CD8-positive, alpha-beta memory T cell (primary cell): ENCODE data around the gene CTIF. TPM values are rescaled to one million over a fixed set of nuclear protein-coding genes. Genes with fewer than 3 reads are reported as not detected.
A peak's percentile ranks its signal among the peaks of the same experiment; 100 is the strongest.

Experiments used
- CTCF ChIA-PET: fragments of 350-600 bp; sonication (Branson Sonifier 250); formaldehyde crosslinking; loops from one replicate; lab custom pipeline; 2021; ENCODE audit warnings: antibody characterized with exemption; lab: Charles Lee
- POLR2A ChIA-PET: fragments of 350-600 bp; sonication (Branson Sonifier 250); formaldehyde crosslinking; loops from one replicate; lab custom pipeline; 2021; ENCODE audit warnings: antibody characterized with exemption; lab: Charles Lee
- DNase-seq, 5 donors: peaks; one replicate each; pipeline versions ENCODE4 v3.0.0 to v3.0.0-alpha.2; 2020 to 2022; ENCODE audit warnings: mixed read lengths in 1 of 5
- H3K27ac ChIP-seq: one replicate; pipeline ENCODE4 v1.7.0; 2013; ENCODE audit warnings: low read depth, mild to moderate bottlenecking, low read length, moderate library complexity
- H3K27me3 ChIP-seq: 2 replicates; pipeline ENCODE4 v1.7.0; 2013; ENCODE audit warnings: low read length, mild to moderate bottlenecking; ENCODE audit not compliant: insufficient read depth, poor library complexity, severe bottlenecking
- H3K36me3 ChIP-seq: 2 replicates; pipeline ENCODE4 v1.7.0; 2013; ENCODE audit warnings: mild to moderate bottlenecking, low read length, moderate library complexity; ENCODE audit not compliant: insufficient read depth
- H3K4me1 ChIP-seq: 2 replicates; pipeline ENCODE4 v1.7.0; 2013; ENCODE audit warnings: mild to moderate bottlenecking, low read length, moderate library complexity; ENCODE audit not compliant: insufficient read depth
- H3K4me3 ChIP-seq: 2 replicates; pipeline ENCODE4 v1.7.0; 2013; ENCODE audit warnings: mild to moderate bottlenecking, low read length
- H3K9me3 ChIP-seq: 2 replicates; pipeline ENCODE4 v1.7.0; 2013; ENCODE audit warnings: mild to moderate bottlenecking, low read length
- H3K27ac Mint-ChIP-seq, 8 donors: one replicate each; pipeline ENCODE4 v1.8.0; 2020 to 2021; ENCODE audit warnings: mixed read lengths in 8 of 8, mild to moderate bottlenecking in 6 of 8, inconsistent platforms in 3 of 8, moderate library complexity in 3 of 8
- H3K27me3 Mint-ChIP-seq, 2 donors: one replicate each; pipeline ENCODE4 v1.8.0; 2020 to 2021; ENCODE audit warnings: mixed read lengths in 2 of 2, mild to moderate bottlenecking in 1 of 2, moderate library complexity in 1 of 2
- H3K36me3 Mint-ChIP-seq, 3 donors: one replicate each; pipeline ENCODE4 v1.8.0; 2020 to 2021; ENCODE audit warnings: mixed read lengths in 3 of 3, inconsistent platforms in 1 of 3, mild to moderate bottlenecking in 1 of 3
- H3K4me1 Mint-ChIP-seq, 3 donors: one replicate each; pipeline ENCODE4 v1.8.0; 2020 to 2021; ENCODE audit warnings: mixed read lengths in 3 of 3, inconsistent platforms in 1 of 3, mild to moderate bottlenecking in 1 of 3
- H3K4me3 Mint-ChIP-seq, 7 donors: one replicate each; pipeline ENCODE4 v1.8.0; 2020 to 2021; ENCODE audit warnings: mixed read lengths in 7 of 7, mild to moderate bottlenecking in 6 of 7, moderate library complexity in 4 of 7, inconsistent platforms in 2 of 7
- H3K9me3 Mint-ChIP-seq, 5 donors: one replicate each; pipeline ENCODE4 v1.8.0; 2020 to 2022; ENCODE audit warnings: mixed read lengths in 5 of 5, mild to moderate bottlenecking in 3 of 5, moderate library complexity in 2 of 5, inconsistent platforms in 1 of 5
- polyA plus RNA-seq: library from polyadenylated mRNA; unstranded; fragments of 300-500 nt; fragmentation: Illumina TruSeq; gene quantifications from one replicate; pipeline ENCODE4 v1.2.3, GENCODE V29; 2021
- total RNA-seq, 2 experiments: library from RNA; stranded (reverse); gene quantifications; one replicate each; pipeline ENCODE4 v1.2.3, GENCODE V29; 2021

CTIF gene
- total and polyA plus RNA-seq, 3 experiments from 2014 or later, result 0.89 to 4.8 (median 4.2) TPM

DNA sequence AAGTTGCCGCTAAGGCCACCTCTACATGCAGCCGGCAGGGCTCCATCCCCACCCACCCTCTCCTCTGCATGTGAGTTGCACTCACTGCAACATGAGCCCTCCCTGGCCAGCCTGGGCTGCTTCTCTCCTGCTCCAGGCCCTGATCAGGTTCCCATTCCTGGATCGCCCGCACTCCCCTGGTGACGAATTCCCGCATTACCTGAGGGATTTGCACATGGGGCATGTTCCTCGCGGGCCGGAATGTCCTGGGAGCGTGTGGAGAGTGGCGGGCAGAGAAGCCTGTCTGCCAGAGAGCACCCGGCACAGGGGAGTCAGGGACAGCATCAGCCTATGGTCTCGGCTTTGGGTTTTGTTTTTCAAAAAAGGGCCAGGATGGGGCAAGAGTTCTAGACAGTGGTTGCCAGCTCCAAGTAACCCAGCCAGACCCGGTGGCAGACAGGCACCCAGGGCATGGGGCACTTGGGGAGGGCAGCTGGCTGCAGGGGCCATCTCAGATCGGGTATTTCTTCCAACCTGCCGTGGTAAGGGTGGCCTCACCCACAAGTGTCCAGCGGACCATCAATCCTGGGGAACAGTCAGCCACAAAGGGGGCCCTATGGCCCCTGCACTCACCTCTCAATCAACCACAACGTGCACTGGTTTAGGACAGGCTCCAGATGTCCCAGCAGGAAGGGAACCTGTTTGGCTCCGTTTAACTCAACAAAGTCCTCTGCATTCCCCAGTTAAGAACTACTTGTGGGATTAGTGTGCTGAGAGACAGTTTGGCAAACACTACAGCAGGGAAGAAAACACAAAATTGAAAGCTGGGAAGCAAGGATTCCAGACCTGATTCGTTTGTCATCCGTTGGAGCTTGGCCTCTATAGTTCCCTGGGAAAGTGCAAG lies 224.2 kb downstream of the CTIF start:
- no peak overlapping the region for H3K4me3 ChIP-seq
- ChIA-PET CTCF (no interaction called here), POLR2A (no interaction called here)
- H3K9me3 ChIP-seq, result no peaks in the 10 kb centered on the region
- H3K4me1 ChIP-seq, result no peaks in the 10 kb centered on the region
- Mint-ChIP-seq H3K27me3 (no peaks in the 10 kb centered on the region), H3K4me3 (no peak overlapping the region), H3K9me3 (no peaks in the 10 kb centered on the region), H3K27ac (peak overlapping the region in 1 of 8 donors; percentile 18), H3K4me1 (peaks cover 7 to 12% (median 9%) of the 10 kb centered on the region in 3 donors), H3K36me3 (peaks cover 0 to 3% (median 2%) of the 10 kb centered on the region in 3 donors)
- H3K27ac ChIP-seq, result no peak overlapping the region
- H3K27me3 ChIP-seq, result no peaks in the 10 kb centered on the region
- H3K36me3 ChIP-seq, result no peaks in the 10 kb centered on the region
- no peak for DNase-seq

DNA sequence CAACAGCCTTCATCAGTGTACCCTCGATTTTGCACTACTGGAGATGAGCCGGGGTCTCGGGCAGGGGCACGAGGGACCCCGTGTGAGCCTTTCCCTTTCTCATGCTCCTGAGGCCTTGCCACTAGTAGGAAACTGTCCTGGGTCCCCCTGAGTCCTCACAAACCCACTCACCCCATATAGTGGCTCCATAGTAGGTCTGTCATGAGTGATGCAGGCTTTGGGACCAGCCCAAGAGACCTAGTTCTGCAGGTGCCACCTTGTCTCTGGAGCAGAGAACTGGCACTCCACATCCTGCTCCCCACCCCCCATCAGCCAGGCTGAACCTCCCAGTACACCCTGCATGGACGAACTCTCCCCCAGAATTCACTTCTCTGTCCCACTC lies 224.9 kb downstream of the CTIF start:
- H3K36me3 Mint-ChIP-seq, result peaks cover 0 to 3% (median 2%) of the 10 kb centered on the region in 3 donors
- no peak overlapping the region for H3K4me3 Mint-ChIP-seq
- Histone ChIP-seq H3K9me3 (no peaks in the 10 kb centered on the region), H3K27me3 (no peaks in the 10 kb centered on the region), H3K36me3 (no peaks in the 10 kb centered on the region), H3K27ac (no peak overlapping the region), H3K4me1 (no peaks in the 10 kb centered on the region), H3K4me3 (no peak overlapping the region)
- no peak for DNase-seq
- ChIA-PET CTCF (no interaction called here), POLR2A (no interaction called here)
- no peaks in the 10 kb centered on the region for H3K9me3 Mint-ChIP-seq
- H3K27ac Mint-ChIP-seq, result peak overlapping the region in 1 of 8 donors; percentile 80
- no peaks in the 10 kb centered on the region for H3K27me3 Mint-ChIP-seq
- H3K4me1 Mint-ChIP-seq, result peaks cover 7 to 12% (median 9%) of the 10 kb centered on the region in 3 donors

DNA sequence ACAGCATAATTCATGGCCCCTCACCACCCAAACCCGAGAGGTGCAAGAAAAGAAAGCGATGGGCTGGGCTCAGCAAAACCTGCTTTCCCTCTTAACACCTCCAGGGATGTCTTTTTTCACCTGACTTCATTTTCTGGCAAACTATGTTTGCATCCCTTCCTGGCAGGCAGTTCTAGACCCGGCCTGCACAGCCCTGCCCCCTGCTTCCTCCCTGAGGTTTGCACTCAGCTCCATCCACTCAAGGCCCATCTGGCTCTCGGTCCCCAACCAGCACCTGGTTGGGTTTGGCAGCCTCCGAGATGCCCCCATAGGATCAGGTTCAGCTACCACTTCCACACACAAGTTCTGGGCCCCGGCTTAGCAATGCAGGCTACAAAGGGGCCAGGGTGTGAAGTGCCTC lies 226.2 kb downstream of the CTIF start:
- Histone ChIP-seq H3K4me3 (no peak overlapping the region), H3K9me3 (no peaks in the 10 kb centered on the region), H3K27me3 (no peaks in the 10 kb centered on the region), H3K36me3 (no peaks in the 10 kb centered on the region), H3K27ac (no peak overlapping the region), H3K4me1 (no peaks in the 10 kb centered on the region)
- ChIA-PET POLR2A (no interaction called here), CTCF (interaction anchor here (1.3 to 1.6 kb wide), 2 partner anchors 11 to 13 kb away, joined by 3 to 6 read pairs; no protein-coding TSS in a partner anchor)
- Mint-ChIP-seq H3K4me1 (peaks cover 7 to 12% (median 9%) of the 10 kb centered on the region in 3 donors), H3K4me3 (no peak overlapping the region), H3K27me3 (no peaks in the 10 kb centered on the region), H3K36me3 (peaks cover 0 to 3% (median 2%) of the 10 kb centered on the region in 3 donors), H3K9me3 (no peaks in the 10 kb centered on the region), H3K27ac (peak overlapping the region in 1 of 8 donors; percentile 14)
- peak in 1 of 5 donors; percentile 8 for DNase-seq

DNA sequence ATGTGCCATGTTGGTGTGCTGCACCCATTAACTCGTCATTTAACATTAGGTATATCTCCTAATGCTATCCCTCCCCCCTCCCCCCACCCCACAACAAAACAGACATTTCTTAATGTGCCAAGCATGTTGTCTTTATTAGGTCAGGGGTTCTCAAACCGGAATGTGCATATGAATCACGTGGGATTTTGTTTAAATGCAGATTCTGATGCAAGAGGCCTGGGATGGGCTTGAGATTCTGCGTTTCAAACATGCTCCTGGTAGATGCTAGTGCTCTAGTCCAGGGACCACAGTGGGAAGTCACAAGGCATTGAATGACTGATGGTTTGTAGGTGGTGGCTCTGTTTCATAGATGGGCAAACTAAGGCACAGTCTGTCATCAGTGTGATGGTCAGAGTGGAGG lies 227.2 kb downstream of the CTIF start:
- CTCF ChIA-PET, result interaction anchor here (1.6 kb wide), 1 partner anchor 10 kb away, joined by 6 read pairs; no protein-coding TSS in a partner anchor
- no peak for DNase-seq
- peaks cover 0 to 3% (median 2%) of the 10 kb centered on the region in 3 donors for H3K36me3 Mint-ChIP-seq
- H3K27me3 Mint-ChIP-seq, result peaks cover 0 to under 1% of the 10 kb centered on the region in 2 donors
- H3K27ac ChIP-seq, result no peak overlapping the region
- H3K9me3 ChIP-seq, result no peaks in the 10 kb centered on the region
- peak overlapping the region in 1 of 8 donors; percentile 17 for H3K27ac Mint-ChIP-seq
- H3K4me1 Mint-ChIP-seq, result peaks cover 7 to 12% (median 9%) of the 10 kb centered on the region in 3 donors
- POLR2A ChIA-PET, result no interaction called here
- H3K36me3 ChIP-seq, result no peaks in the 10 kb centered on the region
- H3K4me3 ChIP-seq, result no peak overlapping the region
- no peaks in the 10 kb centered on the region for H3K4me1 ChIP-seq
- no peaks in the 10 kb centered on the region for H3K9me3 Mint-ChIP-seq
- H3K4me3 Mint-ChIP-seq, result no peak overlapping the region
- H3K27me3 ChIP-seq, result no peaks in the 10 kb centered on the region

DNA sequence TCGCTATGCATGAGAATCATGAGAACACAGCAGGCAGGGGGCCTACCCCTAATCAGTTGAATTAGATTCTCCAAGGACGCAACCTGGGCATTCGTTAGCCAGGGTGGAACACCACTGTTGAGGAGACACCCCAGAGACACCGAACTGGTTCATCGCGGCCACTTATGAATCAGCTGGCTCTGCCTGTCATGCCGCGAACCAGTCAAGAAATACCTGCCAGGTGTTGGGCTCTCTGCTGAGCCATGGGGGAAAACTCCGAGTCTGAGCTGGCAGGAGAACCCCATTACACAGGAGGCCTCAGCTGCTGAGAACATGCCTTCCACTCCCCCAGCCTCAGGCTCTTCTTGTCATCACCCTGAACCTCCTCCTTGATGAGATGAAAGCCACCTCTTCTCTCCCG lies 227.7 kb downstream of the CTIF start:
- Mint-ChIP-seq H3K9me3 (no peaks in the 10 kb centered on the region), H3K4me1 (peaks cover 7 to 12% (median 9%) of the 10 kb centered on the region in 3 donors), H3K27me3 (peaks cover 0 to 1% of the 10 kb centered on the region in 2 donors), H3K27ac (peak overlapping the region in 1 of 8 donors; percentile 17), H3K36me3 (peaks cover 0 to 2% (median 0%) of the 10 kb centered on the region in 3 donors), H3K4me3 (no peak overlapping the region)
- Histone ChIP-seq H3K4me3 (no peak overlapping the region), H3K27ac (no peak overlapping the region), H3K36me3 (no peaks in the 10 kb centered on the region), H3K27me3 (no peaks in the 10 kb centered on the region), H3K4me1 (no peaks in the 10 kb centered on the region), H3K9me3 (no peaks in the 10 kb centered on the region)
- CTCF ChIA-PET, result no interaction called here
- DNase-seq, result no peak
- POLR2A ChIA-PET, result no interaction called here

DNA sequence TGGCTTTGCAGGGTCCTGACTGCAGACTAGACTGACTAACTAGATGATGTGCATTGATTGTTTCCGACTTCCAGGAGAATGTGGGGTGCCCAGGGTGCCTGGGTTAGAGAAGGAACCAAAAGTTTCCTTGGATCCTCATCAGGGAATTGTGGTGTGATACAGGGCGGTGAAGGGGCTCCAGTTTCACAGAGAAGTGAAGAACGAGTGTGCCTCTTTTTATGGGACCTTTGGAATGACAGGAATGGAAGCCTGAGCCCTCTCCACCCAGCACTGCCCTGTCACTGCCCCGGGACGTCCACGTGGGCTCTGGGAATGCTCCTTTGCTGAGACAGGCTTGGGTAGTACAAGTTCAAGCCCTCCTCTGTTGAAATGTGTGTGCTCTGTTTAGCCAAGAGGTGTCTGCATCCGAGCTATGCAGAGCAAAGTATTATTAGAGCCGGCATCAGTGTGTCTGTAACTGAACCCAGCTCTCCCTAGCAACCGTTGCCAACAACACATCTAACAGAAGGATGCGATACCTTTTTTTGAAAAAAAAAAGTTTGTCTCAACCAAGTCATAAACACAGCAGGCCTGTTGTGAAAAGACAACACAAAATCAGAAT lies 228.4 kb downstream of the CTIF start:
- POLR2A ChIA-PET, result no interaction called here
- H3K36me3 Mint-ChIP-seq, result peaks cover 0 to 1% (median 0%) of the 10 kb centered on the region in 3 donors

DNA sequence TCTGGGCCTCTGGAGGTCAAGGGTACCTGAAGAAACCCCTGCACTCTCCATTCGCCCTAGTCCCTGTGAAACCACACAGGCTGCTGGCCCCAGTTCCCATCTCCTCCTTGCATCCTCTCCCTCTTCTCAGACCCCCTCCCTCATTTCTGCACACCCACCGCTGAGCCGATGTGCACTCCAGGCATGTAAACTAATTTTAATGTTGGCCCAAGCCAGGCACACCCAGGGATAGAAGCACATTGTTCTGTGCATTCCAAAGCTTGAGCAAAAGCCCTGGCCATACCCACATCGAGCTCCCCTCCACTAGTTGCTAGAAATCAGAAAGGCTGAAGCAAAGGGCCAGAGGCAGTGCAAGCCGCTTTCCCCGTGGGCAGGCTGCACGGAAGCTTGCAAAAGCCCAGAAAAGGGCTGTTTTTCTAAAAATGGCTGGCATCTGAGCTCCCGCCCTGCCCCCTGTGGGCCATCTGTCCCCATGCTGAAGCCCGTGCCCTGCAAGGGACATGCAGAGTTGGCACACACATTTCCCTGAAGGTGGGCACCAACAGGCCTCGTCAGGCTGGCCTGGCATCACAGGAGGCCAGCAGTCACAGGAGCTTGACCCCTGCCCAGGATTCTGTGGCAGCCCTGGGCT lies 230.3 kb downstream of the CTIF start:
- POLR2A ChIA-PET, result no interaction called here
- peaks cover 0 to 6% (median 0%) of the 10 kb centered on the region in 3 donors for H3K36me3 Mint-ChIP-seq
- H3K27ac ChIP-seq, result no peak overlapping the region
- no peak overlapping the region for H3K4me3 Mint-ChIP-seq
- no peaks in the 10 kb centered on the region for H3K9me3 ChIP-seq
- no peaks in the 10 kb centered on the region for H3K27me3 ChIP-seq
- DNase-seq, result no peak
- peaks cover 7 to 11% (median 9%) of the 10 kb centered on the region in 3 donors for H3K4me1 Mint-ChIP-seq
- no peaks in the 10 kb centered on the region for H3K9me3 Mint-ChIP-seq
- H3K4me3 ChIP-seq, result no peak overlapping the region
- CTCF ChIA-PET, result interaction anchor here (1.1 to 1.6 kb wide), 2 partner anchors 8 to 165 kb away, joined by 3 to 4 read pairs; no protein-coding TSS in a partner anchor
- H3K27ac Mint-ChIP-seq, result peak overlapping the region in 3 of 8 donors; percentile 43 to 66 (median 64)
- H3K36me3 ChIP-seq, result no peaks in the 10 kb centered on the region
- H3K4me1 ChIP-seq, result no peaks in the 10 kb centered on the region
- H3K27me3 Mint-ChIP-seq, result peaks cover 1 to 3% of the 10 kb centered on the region in 2 donors

More for the DNA sequence above, 228.4 kb downstream of the CTIF start:
- no peak overlapping the region for H3K4me3 ChIP-seq
- CTCF ChIA-PET, result interaction anchor here (1.6 kb wide), 1 partner anchor 9 kb away, joined by 4 read pairs; no protein-coding TSS in a partner anchor
- no peaks in the 10 kb centered on the region for H3K9me3 ChIP-seq
- Mint-ChIP-seq H3K27me3 (peaks cover 0 to 1% of the 10 kb centered on the region in 2 donors), H3K4me3 (no peak overlapping the region), H3K4me1 (peaks cover 7 to 12% (median 9%) of the 10 kb centered on the region in 3 donors), H3K27ac (peak overlapping the region in 3 of 8 donors; percentile 12 to 79 (median 64)), H3K9me3 (no peaks in the 10 kb centered on the region)
- no peaks in the 10 kb centered on the region for H3K4me1 ChIP-seq
- H3K27ac ChIP-seq, result no peak overlapping the region
- no peaks in the 10 kb centered on the region for H3K27me3 ChIP-seq
- H3K36me3 ChIP-seq, result no peaks in the 10 kb centered on the region
- peak in 1 of 5 donors; percentile 7 for DNase-seq
